Measurements from ENCODE around the gene RPL9.
A peak's percentile ranks its signal among the peaks of the same experiment; 100 is the strongest.
"Not testable (repeated sequence)": the region's sequence is repeated elsewhere in the genome, so short reads cannot be mapped to it uniquely, and the experiment has no call there.

The RPL9 gene

DNA sequence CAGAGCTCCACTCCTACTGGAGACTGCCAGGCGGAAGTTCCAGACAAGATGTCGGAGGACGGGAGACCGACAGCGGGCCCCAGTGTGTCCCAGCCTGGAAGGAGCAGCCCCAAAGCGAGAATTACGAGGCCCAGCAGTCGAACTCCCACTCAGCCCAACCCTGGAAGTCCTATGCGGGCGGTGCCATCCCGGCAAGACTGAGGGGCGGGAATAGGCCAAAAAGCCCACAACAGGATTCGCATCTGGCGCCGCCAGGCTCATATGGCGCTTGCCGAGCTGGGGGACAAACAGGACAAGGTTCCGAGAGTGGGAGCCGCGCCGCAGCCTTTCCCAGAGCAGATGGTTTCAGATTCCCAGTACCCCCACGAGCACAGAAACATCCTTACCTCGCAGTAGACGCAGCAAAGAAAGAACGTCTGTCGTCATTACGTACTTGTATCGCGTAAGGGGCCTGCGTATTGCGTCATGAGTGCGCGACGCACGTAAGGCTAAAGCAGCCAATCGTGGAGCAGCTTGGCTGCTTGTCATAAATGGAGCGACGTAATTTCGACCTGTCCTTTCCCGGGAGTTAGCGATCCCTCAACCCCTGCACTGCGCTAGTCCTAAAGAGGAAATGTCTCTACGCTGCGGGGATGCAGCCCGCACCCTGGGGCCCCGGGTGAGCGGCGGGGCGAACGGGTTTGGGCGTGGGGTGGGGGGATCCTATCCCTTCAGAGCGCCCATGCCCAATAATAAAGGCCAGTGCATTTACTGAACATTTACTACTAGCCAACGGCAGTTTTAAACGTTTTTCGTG lies at the start of gene RPL9, which contains the start of gene LIAS:
Gene RPL9 (minus strand): TSS at position 418 of the 796 bp plus-strand sequence. CDS start 483 bp downstream, outside the sequence.
Gene LIAS (plus strand): TSS at position 552 of the 796 bp plus-strand sequence. CDS start 62 bp downstream, at position 614.
- peak; percentile 61 to 96 (median 90) for DNase-seq

DNA sequence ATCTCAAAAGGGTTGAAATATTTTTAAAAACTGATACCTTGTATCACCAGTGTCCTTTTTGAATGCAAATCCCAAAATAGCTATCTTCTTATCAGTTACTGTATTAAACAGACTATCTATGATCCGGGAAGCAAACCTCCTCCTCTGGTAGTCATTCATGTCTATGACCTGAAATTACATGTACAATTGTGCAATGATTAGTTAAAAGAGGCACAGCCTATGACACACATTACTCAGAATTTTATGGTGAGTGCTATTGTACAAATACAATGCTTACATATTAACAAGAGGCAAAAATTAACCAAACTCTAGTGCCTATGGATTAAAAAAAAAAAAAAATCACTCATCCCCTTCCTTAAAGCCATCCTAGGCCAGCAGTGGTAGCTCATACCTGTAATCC lies 46.9 kb upstream of the RPL9 start:
- DNase-seq, result no peak

DNA sequence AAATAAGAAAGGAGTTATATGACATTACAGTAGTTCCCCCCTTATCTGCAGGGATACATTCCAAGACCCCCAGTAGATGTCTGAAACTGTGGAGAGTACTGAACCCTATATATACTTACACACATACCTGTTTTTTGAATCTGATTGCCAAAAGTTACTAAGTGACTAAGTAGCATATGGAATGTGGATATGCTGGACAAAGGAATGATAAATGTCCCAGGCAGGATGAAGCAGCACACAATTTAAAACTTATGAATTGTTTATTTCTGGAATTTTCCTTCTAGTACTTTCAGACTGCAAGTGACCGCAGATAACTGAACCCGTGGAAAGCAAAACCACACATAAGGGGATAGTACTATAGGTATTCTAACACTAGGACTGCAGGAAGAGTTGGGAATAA lies 45.8 kb upstream of the RPL9 start:
- DNase-seq, result no peak

DNA sequence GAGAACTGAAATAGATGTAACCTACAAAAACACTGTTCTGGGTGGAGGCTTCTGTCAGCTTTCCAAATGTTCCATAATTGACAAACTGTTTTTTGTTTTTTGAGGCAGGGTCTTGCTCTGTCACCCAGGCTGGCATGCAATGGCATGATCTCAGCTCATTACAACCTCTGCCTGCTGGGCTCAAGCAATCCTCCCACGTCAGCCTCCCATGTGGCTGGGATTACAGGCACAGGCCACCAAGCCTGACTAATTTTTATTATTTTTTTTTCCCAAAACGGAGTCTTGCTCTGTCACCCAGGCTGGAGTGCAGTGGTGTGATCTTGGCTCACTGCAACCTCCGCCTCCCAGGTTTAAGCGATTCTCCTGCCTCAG lies 43.9 kb upstream of the RPL9 start:
- not testable (repeated sequence) for DNase-seq

DNA sequence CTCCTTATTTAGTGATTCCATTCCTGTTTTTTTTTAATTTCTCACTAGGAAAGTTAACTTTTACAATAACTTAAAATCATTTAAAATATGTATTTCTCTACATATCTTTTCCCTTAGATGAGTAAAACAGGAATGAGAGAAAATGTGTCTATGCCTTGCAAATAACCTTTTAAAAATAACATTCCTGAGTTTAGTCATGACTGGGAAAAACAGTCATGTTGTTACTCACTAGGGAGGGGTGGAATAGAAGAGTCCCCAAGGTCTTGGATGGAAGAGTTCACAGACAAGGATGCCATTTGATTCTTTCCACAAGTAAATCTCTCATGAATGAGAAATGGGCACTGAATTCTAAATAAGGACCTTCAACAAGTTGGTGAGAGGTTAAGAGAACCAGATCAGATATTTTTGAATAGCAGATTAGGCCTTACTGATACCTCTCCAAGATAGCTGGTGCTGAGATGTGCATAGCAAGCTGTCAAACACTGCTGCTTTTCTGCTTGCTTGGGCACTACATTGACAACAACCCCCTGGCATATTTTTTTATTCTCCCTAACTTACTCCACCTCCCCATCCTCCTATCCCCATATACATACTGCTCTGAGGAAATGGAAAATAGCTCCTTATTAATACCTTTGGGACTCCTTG lies 43.4 kb upstream of the RPL9 start:
- no peak for DNase-seq

DNA sequence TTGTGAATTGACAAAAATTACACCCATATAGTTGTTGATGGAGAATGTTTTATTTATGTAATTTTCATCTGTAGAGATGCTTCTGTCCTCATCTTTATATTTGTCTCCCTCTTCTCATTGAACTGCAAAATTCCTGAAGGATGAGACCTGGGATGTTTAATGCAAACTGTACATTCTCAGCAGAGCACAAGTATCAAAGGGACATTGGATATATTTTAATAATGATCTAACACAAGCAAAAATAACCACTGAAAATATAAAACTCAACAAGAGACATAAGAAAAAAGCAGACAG lies 40.0 kb upstream of the RPL9 start:
- no peak for DNase-seq

DNA sequence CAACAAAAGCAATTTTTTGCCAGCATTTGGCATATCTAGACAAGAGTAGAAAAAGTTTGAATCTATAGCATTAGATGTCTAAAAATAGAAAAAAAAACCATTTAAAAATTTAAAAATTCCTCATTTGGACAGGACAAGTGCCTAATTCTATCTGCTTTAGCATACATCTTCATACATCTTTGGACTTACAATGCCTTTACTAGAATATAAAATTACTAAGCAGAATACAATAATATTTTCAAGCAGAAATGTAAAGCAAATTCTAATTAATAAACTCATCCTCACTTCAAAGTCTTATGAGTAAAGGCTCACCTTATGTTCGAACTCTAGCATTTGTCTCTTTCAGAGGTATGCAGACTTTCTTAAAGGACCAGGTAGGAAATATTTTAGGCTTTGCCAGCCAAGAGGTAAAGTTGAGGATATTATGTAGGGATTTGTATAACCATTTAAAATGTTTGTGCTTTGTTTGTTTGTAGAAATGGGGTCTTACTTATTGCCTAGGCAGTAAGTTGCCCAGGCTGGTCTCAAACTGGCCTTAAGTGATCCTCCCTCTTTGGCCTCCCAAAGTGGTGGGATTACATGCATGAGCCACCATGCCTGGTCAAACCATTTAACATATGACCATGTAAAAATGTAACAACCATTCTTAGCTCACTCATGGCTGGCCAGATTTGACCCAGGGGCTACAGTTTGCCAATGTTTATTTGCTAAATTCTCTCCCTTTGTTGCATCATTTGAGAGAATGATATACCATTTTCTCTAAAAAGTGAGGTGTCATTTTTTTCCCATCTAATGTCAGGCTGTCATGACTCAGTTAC lies 39.4 kb upstream of the RPL9 start:
- DNase-seq, result no peak

DNA sequence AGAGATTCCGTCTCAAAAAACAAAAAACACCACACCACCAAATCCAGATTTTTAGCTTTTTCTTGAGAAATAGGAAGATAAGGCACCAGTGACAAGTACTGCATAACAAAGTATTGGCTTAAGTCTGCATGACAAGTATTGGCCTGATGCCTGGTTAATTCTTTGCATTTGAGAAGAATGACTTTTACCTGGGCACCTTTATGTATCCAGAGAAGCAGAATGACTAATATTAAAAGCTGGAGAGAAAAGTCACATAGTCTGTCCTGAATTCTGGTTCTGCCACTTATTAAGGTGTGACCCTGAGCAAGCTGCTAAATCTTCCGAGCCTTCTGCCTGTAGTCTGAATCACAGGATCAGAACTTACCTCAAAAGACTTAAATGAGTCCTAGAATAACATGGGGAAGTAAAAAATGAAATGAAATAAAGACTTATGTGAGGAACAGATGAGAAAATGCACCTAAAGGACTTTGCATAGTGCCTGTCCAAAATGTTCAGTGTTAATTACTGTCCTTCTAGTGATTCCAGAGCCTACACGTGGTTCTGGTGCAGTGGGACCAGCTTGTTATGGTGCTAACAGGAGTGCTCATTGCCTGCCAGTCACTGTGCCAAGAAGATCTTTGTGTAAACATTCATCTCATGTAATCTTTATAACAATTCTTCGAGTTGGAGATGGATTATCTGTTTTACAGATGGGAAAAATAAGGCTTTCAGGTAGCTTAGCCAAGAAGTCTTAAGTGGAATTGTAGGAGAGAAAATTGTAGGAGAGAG lies 36.9 kb upstream of the RPL9 start:
- DNase-seq, result no peak

DNA sequence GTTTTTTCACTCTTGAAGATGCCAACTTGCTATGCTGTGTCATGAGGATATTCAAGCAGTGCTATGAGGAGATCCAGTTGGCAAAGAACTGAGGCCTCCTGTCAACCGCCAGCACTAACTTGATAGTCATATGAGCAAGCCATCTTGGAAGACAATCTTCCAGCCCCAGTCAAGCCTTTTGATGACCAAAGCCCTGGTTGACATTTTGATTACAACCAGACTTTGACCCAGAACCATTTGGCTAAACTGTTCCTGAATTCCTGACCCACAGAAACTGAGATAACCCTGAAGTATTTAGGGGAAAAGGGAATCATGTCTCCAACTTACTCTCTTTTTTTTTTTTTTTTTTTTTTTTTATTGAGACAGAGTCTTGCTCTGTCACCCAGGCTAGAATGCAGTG lies 35.6 kb upstream of the RPL9 start:
- no peak for DNase-seq

DNA sequence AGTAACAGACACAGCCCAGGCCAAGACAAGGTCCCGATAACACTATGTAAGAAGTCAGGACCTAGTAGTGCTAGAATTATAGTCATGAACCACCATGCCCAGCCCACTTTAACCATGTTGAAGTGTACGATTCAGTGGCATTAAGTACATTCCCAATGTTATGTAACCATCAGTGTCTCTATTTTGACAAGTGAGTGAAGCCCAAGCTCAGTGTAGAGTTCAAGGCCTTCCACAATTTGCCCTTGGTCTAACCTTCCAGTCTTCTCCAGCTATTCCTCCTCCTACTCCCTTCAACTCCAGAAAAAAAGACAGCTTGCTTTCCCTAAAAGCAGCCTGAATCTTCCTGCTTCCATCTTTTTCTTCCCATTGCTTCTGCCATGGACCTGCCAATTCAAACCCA lies 31.6 kb upstream of the RPL9 start:
- no peak for DNase-seq

DNA sequence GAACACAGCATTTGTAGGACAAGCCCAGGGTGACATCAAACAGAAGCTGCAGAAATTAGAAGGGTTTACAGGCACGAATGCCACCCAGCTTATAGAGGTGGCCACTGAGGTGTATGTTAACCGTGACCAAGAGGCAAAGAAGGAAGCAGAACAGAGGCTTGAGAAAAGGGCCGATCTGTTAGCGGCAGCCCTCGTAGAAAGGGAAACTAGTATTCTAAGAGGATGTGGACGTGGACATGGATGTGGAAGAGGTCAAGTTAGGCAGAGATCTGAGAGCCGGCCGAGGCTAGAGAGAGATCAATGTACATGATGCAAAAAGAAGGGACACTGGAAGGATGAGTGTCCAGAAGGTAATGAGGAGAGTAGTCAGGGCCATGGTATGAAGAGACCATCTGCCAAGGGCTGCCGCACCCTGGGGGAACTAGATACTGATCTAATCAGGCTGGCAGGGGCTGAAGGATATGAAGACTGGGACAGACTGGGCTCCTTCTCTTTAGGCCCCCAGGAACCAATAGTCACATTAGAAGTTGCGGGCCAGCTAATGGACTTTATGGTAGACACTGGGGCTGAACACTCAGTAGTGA lies 27.6 kb upstream of the RPL9 start:
- no peak for DNase-seq

DNA sequence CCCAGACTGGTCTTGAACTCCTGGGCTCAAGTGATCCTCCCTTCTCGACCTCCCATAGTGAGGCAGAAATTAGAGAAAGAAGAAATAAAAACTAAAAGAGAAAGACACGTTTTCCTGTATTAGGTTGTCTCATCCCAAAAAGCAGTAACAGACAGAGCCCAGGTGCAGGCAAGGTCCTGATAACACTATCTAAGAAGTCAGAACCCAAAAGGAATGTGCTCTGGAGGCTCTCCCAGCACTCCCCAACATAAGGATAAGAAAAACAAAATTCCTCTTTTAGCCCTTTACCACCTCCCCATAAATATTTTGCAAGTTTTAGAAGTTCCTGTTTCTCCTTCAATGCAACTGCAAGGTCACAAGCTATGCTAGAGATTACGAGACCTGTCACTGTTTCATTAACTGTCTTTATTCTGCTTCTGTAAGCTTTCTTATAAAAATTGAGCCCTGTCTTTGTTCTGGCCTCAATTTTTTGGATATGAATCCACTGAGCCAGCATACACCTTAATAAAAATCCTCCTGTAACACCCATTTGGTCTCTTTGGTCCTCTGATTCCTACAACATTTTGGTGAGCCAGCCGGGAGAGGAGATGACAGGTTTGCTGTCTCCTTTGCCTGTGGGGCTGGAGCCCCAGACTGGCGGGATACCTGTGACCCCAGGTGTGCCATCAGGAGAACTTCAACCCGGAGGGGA lies 26.0 kb upstream of the RPL9 start:
- no peak for DNase-seq

DNA sequence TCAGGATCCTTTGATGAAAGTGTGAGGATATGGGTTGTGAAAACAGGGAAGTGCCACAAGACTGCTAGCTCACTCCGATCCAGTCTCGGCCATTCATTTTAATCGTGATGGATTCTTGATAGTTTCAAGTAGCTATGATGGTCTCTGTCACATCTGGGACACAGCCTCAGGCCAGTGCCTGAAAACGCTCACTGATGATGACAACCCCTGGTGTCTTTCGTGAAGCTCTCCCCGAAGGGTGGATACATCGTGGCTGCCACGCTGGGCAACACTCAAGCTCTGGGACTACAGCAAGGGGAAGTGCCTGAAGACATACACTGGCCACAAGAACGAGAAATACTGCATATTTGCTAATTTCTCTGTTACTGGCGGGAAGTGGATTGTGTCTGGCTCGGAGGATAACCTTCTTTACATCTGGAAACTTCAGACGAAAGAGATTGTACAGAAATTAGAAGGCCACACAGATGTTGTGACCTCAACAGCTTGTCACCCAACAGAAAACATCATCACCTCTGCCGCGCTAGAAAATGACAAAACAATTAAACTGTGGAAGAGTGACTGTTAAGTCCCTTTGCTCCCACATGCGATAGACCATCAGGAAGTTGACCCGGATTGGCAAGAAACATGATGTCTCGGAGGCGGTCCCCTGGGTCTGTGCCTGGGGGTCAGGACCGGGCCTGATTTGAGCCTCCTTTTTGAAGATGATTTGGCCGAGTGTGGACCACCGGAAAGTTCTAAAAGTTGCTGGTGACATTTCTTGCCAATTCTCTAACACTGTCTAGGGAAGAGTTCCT lies 22.4 kb upstream of the RPL9 start:
- DNase-seq, result no peak

DNA sequence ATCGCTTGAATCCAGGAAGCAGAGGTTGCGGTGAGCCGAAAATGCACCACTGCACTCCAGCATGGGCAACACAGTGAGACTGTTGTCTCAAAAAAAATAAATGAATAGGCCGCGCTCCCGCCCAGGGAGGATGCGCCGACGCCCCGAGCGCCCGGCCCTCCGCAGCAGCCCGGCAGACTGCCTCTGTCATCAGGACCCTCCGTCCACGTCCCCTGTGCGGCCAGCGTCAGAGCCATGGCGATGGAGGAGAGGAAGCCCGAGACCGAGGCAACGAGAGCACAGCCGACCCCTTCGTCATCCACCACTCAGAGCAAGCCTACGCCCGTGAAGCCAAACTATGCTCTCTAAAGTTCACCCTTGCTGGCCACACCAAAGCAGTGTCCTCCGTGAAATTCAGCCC lies 21.5 kb upstream of the RPL9 start:
- no peak for DNase-seq

DNA sequence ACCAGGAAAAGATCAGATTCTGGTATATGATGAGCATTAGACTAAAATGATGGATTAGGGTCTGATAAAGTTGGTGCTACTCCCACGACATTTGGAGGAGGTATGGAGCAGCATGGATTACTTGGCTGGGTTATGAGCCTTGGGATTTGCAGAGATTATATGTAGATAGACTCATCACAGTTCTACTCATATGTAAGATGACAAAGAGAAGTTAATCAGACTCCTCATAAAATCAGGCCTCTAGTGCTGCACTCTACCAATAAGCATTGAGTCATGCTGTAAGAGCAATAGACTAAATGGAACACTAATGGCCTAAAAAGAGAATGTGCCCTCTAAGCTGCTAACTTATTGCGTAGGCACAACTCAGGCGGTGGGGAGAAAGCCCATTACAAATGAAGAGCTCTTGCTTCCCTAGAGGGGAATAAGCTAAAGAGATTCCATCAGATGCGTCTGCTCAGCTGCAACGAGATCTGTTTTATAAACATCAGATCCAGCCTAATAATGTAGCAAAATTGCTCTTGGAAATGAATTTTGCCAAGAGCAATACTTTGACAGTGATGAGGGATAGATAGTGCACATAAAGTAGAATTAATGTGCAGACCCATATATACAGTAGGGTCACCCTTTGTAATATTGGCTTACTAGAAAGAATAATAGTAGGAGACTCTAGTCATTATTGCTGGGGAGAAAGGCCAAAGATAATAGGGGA lies 17.6 kb upstream of the RPL9 start:
- peak in 1 of 56 donors; percentile 2 for DNase-seq

DNA sequence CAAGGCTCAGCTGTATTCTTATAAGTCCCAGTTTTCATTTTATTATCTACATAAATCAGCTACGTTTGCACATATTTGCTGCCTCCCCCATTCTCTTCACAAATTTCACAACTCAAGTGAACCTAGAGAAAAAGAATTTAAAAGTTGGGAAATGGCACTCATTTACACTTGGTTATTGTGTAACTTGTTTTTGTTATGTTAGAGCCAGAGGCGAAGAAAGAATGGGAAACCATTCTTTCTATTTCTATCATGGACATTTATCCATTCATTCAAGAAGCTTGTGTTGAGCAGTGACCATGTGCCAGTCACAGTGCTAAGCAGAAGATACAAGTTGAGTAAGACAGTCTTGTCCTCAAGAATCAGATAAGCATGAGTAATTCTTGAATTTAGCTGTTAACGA lies 13.7 kb upstream of the RPL9 start:
- DNase-seq, result no peak

DNA sequence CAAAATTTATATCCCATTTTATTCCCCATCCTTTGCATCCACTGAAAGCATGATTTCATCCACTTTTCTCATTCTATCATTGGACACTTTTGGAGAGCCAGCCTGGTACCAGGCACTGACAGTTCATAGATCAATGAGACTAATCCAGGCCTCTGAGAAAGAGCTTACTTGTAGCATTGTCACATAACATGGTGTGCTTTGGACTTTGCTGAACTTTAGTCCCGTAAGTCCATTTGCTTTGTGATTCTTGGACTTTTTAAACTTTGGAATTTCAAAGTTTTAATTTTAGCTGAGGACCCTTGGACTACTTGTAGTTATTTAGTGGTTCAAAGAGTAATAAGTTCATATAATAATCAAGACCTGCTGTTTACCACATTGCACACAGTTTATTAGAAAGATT lies 11.7 kb upstream of the RPL9 start:
- DNase-seq, result no peak

DNA sequence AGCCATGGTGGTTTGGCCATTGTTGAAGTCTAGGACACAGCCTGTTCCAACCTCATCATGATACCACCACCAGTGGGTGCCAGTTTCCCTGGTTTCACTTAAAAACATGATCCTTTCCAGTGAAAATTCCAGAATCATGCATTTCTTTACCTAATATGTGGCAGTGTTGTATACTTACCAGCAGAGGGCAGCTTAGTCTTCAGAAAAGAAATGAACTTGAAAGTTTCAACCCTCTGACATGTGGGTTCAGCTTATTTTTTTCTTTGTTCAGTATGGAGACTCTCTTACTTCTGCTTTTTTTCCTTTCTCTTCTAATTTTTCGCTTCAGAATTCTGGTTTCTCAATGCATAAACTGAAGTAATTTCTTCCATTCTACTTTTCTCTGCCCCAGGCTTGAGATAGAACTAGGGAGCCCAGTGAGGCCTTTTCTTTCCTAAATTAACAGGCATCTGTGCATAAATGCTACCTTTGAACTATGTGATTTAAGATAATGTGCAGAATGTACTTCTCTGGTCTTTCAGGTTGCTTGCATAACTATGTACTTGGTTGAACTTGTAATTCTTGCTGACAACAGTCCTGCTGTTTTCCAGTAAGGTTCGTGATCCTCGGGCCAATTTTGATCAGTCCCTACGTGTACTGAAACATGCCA lies 10.8 kb upstream of the RPL9 start:
- peak in 19 of 56 donors; percentile 4 to 45 (median 14) for DNase-seq

Data from nucleus accumbens (tissue), 56 donors.